Ovary (tissue), 9 donors: ENCODE data around the gene YARS1. TPM values are rescaled to one million over a fixed set of nuclear protein-coding genes. Genes with fewer than 3 reads are reported as not detected.

Experiments used
- DNase-seq, 5 donors: peaks; one replicate each; pipeline ENCODE4 v3.0.0-alpha.2; 2019 to 2020
- H3K27ac ChIP-seq, 2 donors: fragments of 200-600 bp; one replicate each; pipeline versions ENCODE4 v1.5.1 to v1.8.0; 2019 to 2022
- H3K27me3 ChIP-seq: fragments of 200-600 bp; one replicate; pipeline ENCODE4 v1.8.0; 2022
- H3K36me3 ChIP-seq: fragments of 200-600 bp; sonication (generic); one replicate; pipeline ENCODE4 v1.5.1; 2019
- H3K4me1 ChIP-seq: one replicate; pipeline ENCODE4 v1.8.1; 2013; ENCODE audit warnings: mild to moderate bottlenecking, moderate library complexity; ENCODE audit not compliant: insufficient read depth
- H3K4me3 ChIP-seq: fragments of 200-600 bp; sonication (generic); one replicate; pipeline ENCODE4 v1.5.1; 2017
- H3K9me3 ChIP-seq, 2 donors: fragments of 200-600 bp in 1 of 2; sonication (generic) in 1 of 2; one replicate each; pipeline versions ENCODE4 v1.5.1 to v1.8.1; 2013 to 2019; ENCODE audit warnings: mild to moderate bottlenecking in 1 of 2, moderate library complexity in 1 of 2
- EP300 ChIP-seq: sonication (generic); formaldehyde crosslinking; IDR thresholded peaks from one replicate; pipeline ENCODE4 v1.6.1; 2017; ENCODE audit warnings: antibody characterized with exemption
- POLR2A ChIP-seq: fragments of 450-650 bp; IDR thresholded peaks from one replicate; pipeline ENCODE4 v1.6.1; 2017; ENCODE audit warnings: antibody characterized with exemption, mild to moderate bottlenecking, moderate library complexity
- WGBS, 3 donors: extraction: QIAGEN DNeasy Blood & Tissue Kit in 1 of 3; methylation state at CpG; one replicate each; pipeline versions ENCODE4 v1.1.5 to v1.1.7; 2013 to 2017; 5-methylcytosine and 5-hydroxymethylcytosine counted together
- intact Hi-C, 4 donors: fragments of 100-400 bp; cut with DNase I; formaldehyde crosslinking; loops; one replicate each; pipeline versions ENCODE4 v1.11.0 to v1.15.1; 2022 to 2023
- polyA plus RNA-seq, 2 donors: library from polyadenylated mRNA; stranded (reverse); fragments of 200-250 nt in 1 of 2; fragments of 350-450 nt in 1 of 2; fragmentation: Illumina TruSeq in 1 of 2; extraction: RNeasy Lipid Tissue Mini Kit (QIAGEN cat#74804) in 1 of 2; gene quantifications; one replicate each; pipeline ENCODE4 v1.2.3, GENCODE V29; 2013 to 2014
- total RNA-seq, 7 donors: library from RNA; depleted of rRNA in 2 of 7; stranded (reverse); fragments of >200 nt in 2 of 7; fragmentation: NEBNext Ultra II Directional in 3 of 7; extraction: Animal tissue kit (Norgen Biotek cat#: 25700) in 3 of 7; gene quantifications; one replicate each; pipeline versions ENCODE4 v1.1.0 to v1.2.4, GENCODE V29; 2016 to 2023
- TF ChIP-seq, protein P1 (sequence below), 3 donors: fragments of 450-650 bp in 2 of 3; fragments of 200-600 bp in 1 of 3; IDR thresholded peaks; one replicate each; pipeline versions ENCODE4 v1.5.1 to v1.8.0; 2016 to 2022; ENCODE audit warnings: antibody characterized with exemption in 3 of 3, mild to moderate bottlenecking in 1 of 3
- donor health status: DM: no; HTN: no; CAD: no; lungs with moderate emphysema.
- donor health status: DM: no; HTN: no; CAD: no.
- donor health status: Bipolar disorder and iron deficiency.
- donor health status: DM: yes; HTN: yes; CAD: no.
- donor health status: DM: no; HTN: no; CAD: no.
- donor health status: DM: yes; HTN: yes; CAD: no.

The YARS1 gene
- total and polyA plus RNA-seq, 9 donors, result 19.8 to 272 (median 46.2) TPM

DNA sequence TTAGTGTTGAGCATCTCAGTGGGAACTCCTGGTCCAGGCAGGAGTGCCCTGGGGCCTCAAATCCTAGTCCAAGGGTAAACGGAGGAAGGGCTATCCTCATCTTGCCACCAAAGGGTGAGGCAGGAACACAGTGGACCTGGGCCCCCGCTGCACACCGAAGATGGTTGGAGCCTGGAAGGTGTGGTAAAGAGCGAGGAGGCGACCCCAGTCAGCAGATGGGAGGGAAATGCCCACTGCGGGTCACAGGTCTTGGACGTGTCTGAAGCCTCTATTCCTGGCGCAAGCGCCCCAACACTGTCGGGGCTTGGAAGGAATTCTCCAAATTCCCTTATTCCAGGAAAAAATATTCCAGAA lies 76.1 kb downstream of the YARS1 start:
- Histone ChIP-seq H3K36me3 (no peaks in the 10 kb centered on the region), H3K4me3 (peak overlapping the region; percentile 60), H3K9me3 (no peaks in the 10 kb centered on the region), H3K27me3 (no peaks in the 10 kb centered on the region), H3K27ac (peak overlapping the region; percentile 75 to 96), H3K4me1 (no peaks in the 10 kb centered on the region)
- peak in 1 of 5 donors; percentile 44 for DNase-seq
- 24 to 27% (median 27%) methylated on average over 10 of the region's 10 CpGs for WGBS, 3 donors
- intact Hi-C loops, result no loop called here
- TF ChIP-seq, protein P1, sequence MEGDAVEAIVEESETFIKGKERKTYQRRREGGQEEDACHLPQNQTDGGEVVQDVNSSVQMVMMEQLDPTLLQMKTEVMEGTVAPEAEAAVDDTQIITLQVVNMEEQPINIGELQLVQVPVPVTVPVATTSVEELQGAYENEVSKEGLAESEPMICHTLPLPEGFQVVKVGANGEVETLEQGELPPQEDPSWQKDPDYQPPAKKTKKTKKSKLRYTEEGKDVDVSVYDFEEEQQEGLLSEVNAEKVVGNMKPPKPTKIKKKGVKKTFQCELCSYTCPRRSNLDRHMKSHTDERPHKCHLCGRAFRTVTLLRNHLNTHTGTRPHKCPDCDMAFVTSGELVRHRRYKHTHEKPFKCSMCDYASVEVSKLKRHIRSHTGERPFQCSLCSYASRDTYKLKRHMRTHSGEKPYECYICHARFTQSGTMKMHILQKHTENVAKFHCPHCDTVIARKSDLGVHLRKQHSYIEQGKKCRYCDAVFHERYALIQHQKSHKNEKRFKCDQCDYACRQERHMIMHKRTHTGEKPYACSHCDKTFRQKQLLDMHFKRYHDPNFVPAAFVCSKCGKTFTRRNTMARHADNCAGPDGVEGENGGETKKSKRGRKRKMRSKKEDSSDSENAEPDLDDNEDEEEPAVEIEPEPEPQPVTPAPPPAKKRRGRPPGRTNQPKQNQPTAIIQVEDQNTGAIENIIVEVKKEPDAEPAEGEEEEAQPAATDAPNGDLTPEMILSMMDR (IDR thresholded peaks at IDR 0.05), result no peak
- TF ChIP-seq EP300 (no peak), POLR2A (no peak)

DNA sequence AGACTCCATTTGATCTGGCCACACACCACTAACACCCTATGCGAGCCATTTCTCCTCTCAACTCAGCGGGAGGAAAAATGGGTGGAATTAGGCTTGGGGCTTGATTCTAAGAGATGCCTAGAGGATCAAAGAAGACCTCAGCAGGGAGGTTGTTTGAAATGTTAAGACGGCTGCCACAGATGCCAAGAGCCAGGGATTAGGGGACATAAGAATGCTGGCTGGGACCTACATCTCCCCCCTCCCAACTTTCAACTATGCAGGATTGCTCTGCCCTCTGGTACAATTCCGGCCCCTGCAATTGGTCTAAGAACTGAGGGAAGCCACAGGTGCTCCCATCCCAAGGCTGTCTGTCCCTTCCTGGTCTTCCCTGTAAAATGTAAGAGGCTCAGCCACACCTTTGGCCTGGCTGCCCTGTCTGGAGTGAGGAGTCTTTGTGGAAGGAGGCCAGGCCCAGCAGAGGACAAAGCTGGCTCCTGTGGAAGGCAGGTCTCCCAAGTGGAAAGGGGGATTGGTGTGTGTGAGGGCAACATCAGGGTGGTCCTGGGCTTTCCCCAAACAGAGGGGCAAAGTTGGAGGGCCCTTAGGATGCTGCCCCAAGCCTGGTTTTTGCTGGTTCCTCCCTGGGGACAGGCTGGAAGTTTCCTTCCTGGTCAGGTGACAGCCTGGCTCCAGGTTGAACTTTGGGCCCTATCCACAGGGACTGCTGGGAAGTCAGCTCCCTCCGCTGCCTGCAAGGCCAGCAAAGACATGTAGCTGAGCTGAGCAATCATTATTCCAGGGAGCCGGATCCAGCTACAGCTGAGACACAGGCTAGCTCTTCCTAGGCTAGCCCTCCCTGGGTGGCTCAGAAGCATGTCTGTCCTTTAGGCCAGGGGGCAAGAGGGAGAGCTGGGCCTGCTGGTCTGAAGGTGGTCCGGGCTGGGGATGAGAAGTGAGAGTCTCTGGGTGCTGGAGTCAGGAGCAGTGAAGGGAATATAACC lies 80.1 kb downstream of the YARS1 start:
- Histone ChIP-seq H3K9me3 (no peaks in the 10 kb centered on the region), H3K4me1 (no peaks in the 10 kb centered on the region), H3K36me3 (no peaks in the 10 kb centered on the region), H3K27ac (no peak overlapping the region), H3K27me3 (no peaks in the 10 kb centered on the region), H3K4me3 (no peak overlapping the region)
- no peak for DNase-seq
- intact Hi-C loops, result no loop called here
- TF ChIP-seq EP300 (no peak), POLR2A (no peak)
- TF ChIP-seq, protein P1 (IDR thresholded peaks at IDR 0.05), result no peak
- 92 to 94% (median 93%) methylated on average over 6 to 7 of the region's 7 CpGs for WGBS, 3 donors

DNA sequence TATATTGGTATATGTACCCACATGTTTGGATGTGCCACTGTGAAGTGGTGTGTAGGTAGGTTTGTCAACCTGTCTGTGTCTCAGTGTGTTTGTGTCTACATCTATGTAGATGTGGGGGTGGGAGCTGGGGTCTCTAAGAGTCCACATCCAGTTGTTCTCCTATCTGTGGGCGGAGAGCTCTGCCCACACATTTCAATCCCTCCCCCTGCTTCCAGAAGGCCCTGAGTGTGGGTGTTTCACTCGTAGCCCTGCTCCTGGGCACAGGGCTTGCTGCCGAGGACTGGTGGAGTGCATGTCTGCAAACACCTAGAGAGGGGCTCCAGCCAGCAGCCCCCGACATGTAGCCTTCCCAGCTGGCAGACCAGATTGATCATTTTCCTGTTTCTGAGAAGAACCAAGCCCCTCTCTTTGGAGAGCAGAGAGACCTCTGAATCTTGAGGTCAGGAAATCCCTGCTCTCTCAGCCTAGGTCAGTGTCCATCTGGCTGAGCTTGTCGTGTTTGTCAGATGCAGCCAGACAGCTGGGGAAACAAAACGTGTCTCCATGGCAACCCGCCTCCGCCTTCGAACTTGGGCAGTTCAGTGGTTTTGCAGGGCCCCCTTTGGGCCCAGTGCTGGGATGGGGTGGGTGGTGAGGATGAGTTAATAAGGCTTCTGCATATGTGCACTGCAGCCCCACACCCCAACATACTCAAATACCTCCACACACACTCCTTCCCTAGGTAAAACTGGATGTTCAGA lies 83.4 kb downstream of the YARS1 start:
- no peak overlapping the region for H3K27ac ChIP-seq
- TF ChIP-seq, protein P1 (IDR thresholded peaks at IDR 0.05), result no peak
- H3K4me1 ChIP-seq, result peaks cover 3% of the 10 kb centered on the region
- 55 to 60% (median 56%) methylated on average over 9 of the region's 9 CpGs for WGBS, 3 donors
- H3K4me3 ChIP-seq, result no peak overlapping the region
- H3K36me3 ChIP-seq, result no peaks in the 10 kb centered on the region
- H3K9me3 ChIP-seq, result no peaks in the 10 kb centered on the region
- H3K27me3 ChIP-seq, result no peaks in the 10 kb centered on the region
- DNase-seq, result no peak
- intact Hi-C loops, result no loop called here

DNA sequence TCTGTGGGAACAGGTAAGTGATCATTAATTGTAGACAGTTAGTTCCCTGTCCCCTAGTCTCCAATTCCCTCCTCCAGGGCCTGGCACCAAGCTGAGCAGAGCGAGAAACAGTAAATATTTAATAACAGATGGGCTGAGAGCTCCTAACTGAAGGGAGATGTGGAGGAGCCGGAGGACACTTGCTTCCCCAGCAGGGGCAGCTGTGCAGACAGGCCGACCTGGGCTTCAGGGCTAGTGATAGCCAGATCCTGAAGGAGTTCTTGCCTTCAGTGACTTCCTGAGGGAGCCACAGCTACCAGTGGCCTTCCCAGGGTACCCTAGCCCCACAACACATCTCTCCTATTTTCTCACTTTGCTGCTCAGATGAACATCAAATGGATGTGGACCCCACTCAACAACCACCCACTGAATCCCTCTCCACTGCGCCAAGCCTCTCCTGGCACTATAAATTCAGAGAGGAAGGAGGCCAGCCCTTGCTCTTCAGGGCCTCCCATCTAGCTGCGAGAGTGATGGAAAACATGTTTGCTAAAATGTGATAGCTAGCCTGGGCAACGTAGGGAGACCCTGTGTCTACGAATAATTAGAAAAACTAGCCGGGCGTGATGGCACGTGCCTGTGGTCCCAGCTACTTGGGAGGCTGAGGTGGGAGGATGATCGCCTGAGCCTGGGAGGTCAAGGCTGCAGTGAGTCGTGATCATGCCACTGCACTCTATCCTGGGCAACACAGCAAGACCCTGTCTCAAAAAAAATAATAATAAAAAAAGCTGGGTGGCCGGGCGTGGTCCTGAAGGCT lies 87.7 kb downstream of the YARS1 start:
- TF ChIP-seq POLR2A, result no peak
- Histone ChIP-seq H3K36me3 (no peaks in the 10 kb centered on the region), H3K9me3 (no peaks in the 10 kb centered on the region), H3K27me3 (no peaks in the 10 kb centered on the region), H3K4me1 (peaks cover 13% of the 10 kb centered on the region), H3K4me3 (no peak overlapping the region), H3K27ac (no peak overlapping the region)
- intact Hi-C loops, result no loop called here
- no peak for DNase-seq
- WGBS, 3 donors, result 55 to 64% (median 58%) methylated on average over 14 of the region's 14 CpGs
